MM.1S (cell line): ENCODE results near the gene DLD.

ENCODE experiments used
- DNase-seq: peaks from one replicate; pipeline ENCODE4 v3.0.0-alpha.2; 2015
- H2AFZ ChIP-seq: fragments of 300-600 bp; sonication (generic); 2 replicates; pipeline ENCODE4 v1.6.0; 2016; ENCODE audit warnings: antibody characterized with exemption, low read length
- H3F3A ChIP-seq: fragments of 300-600 bp; sonication (generic); 2 replicates; pipeline ENCODE4 v1.6.1; 2016; ENCODE audit warnings: mild to moderate bottlenecking, antibody characterized with exemption, low read length, moderate library complexity, mixed read lengths; ENCODE audit not compliant: insufficient read depth
- H3K27ac ChIP-seq: fragments of 300-600 bp; sonication (generic); 2 replicates; pipeline ENCODE4 v1.5.1; 2016; ENCODE audit warnings: mild to moderate bottlenecking, low read length
- H3K27me3 ChIP-seq: fragments of 300-600 bp; sonication (generic); replicated peaks from 2 replicates; pipeline ENCODE4 v1.6.0; 2016; ENCODE audit warnings: low read length; ENCODE audit not compliant: insufficient read depth
- H3K36me3 ChIP-seq: fragments of 300-600 bp; sonication (generic); replicated peaks from 2 replicates; pipeline ENCODE4 v1.6.1; 2016; ENCODE audit warnings: mild to moderate bottlenecking, low read length, mixed read lengths; ENCODE audit not compliant: insufficient read depth
- H3K4me1 ChIP-seq: fragments of 300-600 bp; sonication (generic); 2 replicates; pipeline ENCODE4 v1.6.1; 2016; ENCODE audit warnings: low read length, mixed read lengths
- H3K4me2 ChIP-seq: fragments of 300-600 bp; sonication (generic); 2 replicates; pipeline ENCODE4 v1.6.0; 2016; ENCODE audit warnings: low read depth, low read length
- H3K4me3 ChIP-seq: fragments of 300-600 bp; sonication (generic); 2 replicates; pipeline ENCODE4 v1.5.1; 2016; ENCODE audit warnings: low read length, mixed read lengths
- H3K79me2 ChIP-seq: fragments of 300-600 bp; sonication (generic); 2 replicates; pipeline ENCODE4 v1.6.1; 2016; ENCODE audit warnings: mixed run types, low read length, mixed read lengths
- H3K9ac ChIP-seq: fragments of 300-600 bp; sonication (generic); 2 replicates; pipeline ENCODE4 v1.6.1; 2016; ENCODE audit warnings: low read length, mixed read lengths
- H3K9me2 ChIP-seq: fragments of 300-600 bp; sonication (generic); replicated peaks from 2 replicates; pipeline ENCODE4 v1.6.1; 2016; ENCODE audit warnings: mild to moderate bottlenecking, low read length, mixed read lengths; ENCODE audit not compliant: insufficient read depth
- H3K9me3 ChIP-seq: fragments of 300-600 bp; sonication (generic); replicated peaks from 2 replicates; pipeline ENCODE4 v1.6.1; 2016; ENCODE audit warnings: mild to moderate bottlenecking, low read length, mixed read lengths; ENCODE audit not compliant: insufficient read depth
- H4K20me1 ChIP-seq: fragments of 300-600 bp; sonication (generic); 2 replicates; pipeline ENCODE4 v1.6.1; 2016; ENCODE audit warnings: mild to moderate bottlenecking, low read length, moderate library complexity, mixed read lengths; ENCODE audit not compliant: insufficient read depth
- CTCF ChIP-seq: fragments of 300-600 bp; sonication (generic); IDR thresholded peaks from 2 replicates; pipeline ENCODE4 v1.5.1; 2016; ENCODE audit warnings: antibody characterized with exemption, low read length, mixed read lengths
- EZH2 ChIP-seq: fragments of 300-600 bp; sonication (generic); optimal IDR thresholded peaks from 2 replicates; pipeline ENCODE3; 2017; ENCODE audit warnings: low read depth, mild to moderate bottlenecking, antibody characterized with exemption, low read length, mixed read lengths
- EZH2phosphoT487 ChIP-seq: fragments of 300-600 bp; sonication (generic); IDR thresholded peaks from 2 replicates; pipeline ENCODE4 v1.6.1; 2018; ENCODE audit warnings: antibody characterized with exemption, low read length

DLD gene

GRCh38 chr7:107858280-107858679 is 32.7 kb upstream of the DLD start:
- Histone ChIP-seq H3K27me3 (no peaks in the 10 kb centered on the region), H3K27ac (no peak overlapping the region), H3K79me2 (no peaks in the 10 kb centered on the region), H3K9me3 (no peaks in the 10 kb centered on the region), H3K4me1 (peaks cover 12% of the 10 kb centered on the region), H4K20me1 (no peaks in the 10 kb centered on the region), H3K9me2 (no peaks in the 10 kb centered on the region), H3K4me2 (no peak overlapping the region), H3F3A (0 out of 2 replicates have a peak, but pooled peaks cover 5% of the 10 kb centered on the region), H3K9ac (no peak overlapping the region), H2AFZ (no peak overlapping the region), H3K36me3 (no peaks in the 10 kb centered on the region), H3K4me3 (no peak overlapping the region)
- DNase-seq: no peak
- no peak for TF ChIP-seq EZH2phosphoT487
- TF ChIP-seq CTCF: no peak
- TF ChIP-seq EZH2: no peak

- Histone ChIP-seq H3K9me3 (no peaks in the 10 kb centered on the region), H3K27ac (no peak overlapping the region), H3K27me3 (no peaks in the 10 kb centered on the region), H3K4me1 (peaks cover 12% of the 10 kb centered on the region), H3F3A (0 out of 2 replicates have a peak, but pooled peaks cover 5% of the 10 kb centered on the region), H3K4me2 (no peak overlapping the region), H3K36me3 (no peaks in the 10 kb centered on the region), H3K4me3 (no peak overlapping the region), H3K9me2 (no peaks in the 10 kb centered on the region), H3K79me2 (no peaks in the 10 kb centered on the region), H2AFZ (no peak overlapping the region), H3K9ac (no peak overlapping the region), H4K20me1 (no peaks in the 10 kb centered on the region)
- no peak for DNase-seq
- no peak for TF ChIP-seq CTCF
- no peak for TF ChIP-seq EZH2
- TF ChIP-seq EZH2phosphoT487: no peak
Observed at GRCh38 chr7:107860279-107860961, 30.6 kb upstream of the DLD start.

GRCh38 chr7:107860981-107861652 is 29.9 kb upstream of the DLD start:
- Histone ChIP-seq H3K27me3 (no peaks in the 10 kb centered on the region), H3K4me3 (no peak overlapping the region), H3K9me2 (no peaks in the 10 kb centered on the region), H3K9ac (no peak overlapping the region), H2AFZ (no peak overlapping the region), H4K20me1 (no peaks in the 10 kb centered on the region), H3K4me2 (no peak overlapping the region), H3K4me1 (peaks cover 12% of the 10 kb centered on the region), H3F3A (0 out of 2 replicates have a peak, but pooled peaks cover 5% of the 10 kb centered on the region), H3K27ac (no peak overlapping the region), H3K9me3 (no peaks in the 10 kb centered on the region), H3K79me2 (no peaks in the 10 kb centered on the region), H3K36me3 (no peaks in the 10 kb centered on the region)
- TF ChIP-seq EZH2phosphoT487 (no peak), EZH2 (no peak), CTCF (no peak)
- DNase-seq: no peak
